HG02970 (cell line): ENCODE measurements around the gene ADGRG6.

Experiments used
- ATAC-seq: cut with Tn5 transposase; IDR thresholded peaks from one replicate; pipeline ENCODE4 v1.9.1; 2021; ENCODE audit warnings: mild to moderate bottlenecking, moderate library complexity, moderate number of reproducible peaks; ENCODE audit not compliant: unreplicated experiment, low FRiP score

Gene ADGRG6

DNA sequence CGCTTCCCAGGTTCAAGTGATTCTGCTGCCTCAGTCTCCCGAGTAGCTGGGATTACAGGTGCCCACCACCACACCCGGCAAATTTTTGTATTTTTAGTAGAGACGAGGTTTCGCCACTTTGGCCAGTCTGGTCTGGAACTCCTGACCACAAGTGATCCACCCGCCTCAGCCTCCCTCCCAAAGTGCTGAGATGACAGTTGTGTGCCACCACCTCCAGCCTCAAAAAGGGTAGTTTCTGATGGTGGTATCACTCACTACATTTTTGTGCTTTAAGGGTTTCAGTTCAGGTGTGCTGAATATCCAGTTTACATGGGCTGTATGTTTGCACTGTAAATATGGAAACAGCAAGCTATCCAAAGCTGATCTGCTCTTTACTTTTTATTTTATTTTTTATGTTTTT lies 12.1 kb upstream of the ADGRG6 start:
- no peak for ATAC-seq

DNA sequence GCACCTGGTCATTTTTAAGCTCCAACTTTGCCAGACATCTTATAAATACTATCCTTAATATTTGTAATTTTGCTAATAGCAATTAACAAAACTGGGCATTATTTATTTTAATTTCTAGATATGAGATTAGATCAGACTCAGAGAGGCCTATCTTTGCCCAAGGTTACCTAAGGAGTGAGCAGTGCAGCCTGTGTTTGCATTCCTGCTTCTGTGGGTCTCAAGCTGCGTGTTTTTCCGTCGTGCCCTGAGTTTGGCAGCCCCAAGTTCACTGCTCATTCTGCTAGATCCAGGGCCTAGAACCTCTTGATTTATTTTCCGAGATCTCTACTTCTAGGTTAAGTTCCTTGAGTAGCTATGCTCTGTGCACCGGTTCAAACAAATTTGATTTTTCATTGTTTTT lies 11.0 kb upstream of the ADGRG6 start:
- no peak for ATAC-seq

GRCh38 chr6:142291512-142291911 lies 10.3 kb upstream of the ADGRG6 start:
- no peak for ATAC-seq

DNA sequence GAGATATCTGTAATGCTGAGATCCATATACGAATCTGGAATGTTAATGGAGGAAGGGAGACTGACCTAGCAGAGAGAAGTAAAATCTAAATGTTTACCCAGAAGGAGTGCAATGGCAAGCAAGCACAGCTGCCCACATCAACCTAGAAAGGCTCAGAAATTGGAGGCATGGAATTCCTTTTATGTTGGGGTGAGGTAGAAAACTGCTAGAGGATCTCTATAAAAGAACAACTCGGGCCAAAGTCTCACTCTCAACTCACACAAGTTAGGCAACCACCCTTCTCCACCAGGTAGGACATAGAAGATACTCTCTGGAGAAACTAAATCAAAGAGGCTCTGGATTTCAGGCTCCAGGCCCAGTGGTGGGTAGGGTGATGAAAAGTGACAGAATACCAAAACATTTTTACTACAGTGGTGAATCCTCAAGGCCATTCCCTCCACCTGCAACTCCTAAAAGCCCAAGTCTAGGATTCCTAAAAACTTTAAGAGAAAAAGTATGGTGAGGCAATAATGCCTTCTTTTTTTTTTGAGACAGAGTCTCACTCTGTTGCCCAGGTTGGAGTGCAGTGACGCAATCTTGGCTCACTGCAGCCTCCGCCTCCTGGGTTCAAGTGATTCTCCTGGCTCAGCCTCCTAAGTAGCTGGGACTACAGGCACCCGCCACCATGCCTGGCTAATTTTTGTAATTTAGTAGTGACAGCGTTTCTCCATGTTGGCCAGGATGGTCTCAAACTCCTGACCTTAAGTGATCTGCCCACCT lies 9.5 kb upstream of the ADGRG6 start:
- ATAC-seq, result no peak

GRCh38 chr6:142293121-142293520 lies 8.7 kb upstream of the ADGRG6 start:
- ATAC-seq, result no peak

GRCh38 chr6:142294679-142295078 lies 7.1 kb upstream of the ADGRG6 start:
- ATAC-seq, result no peak

- ATAC-seq, result no peak
Observed at GRCh38 chr6:142296975-142297604, 4.7 kb upstream of the ADGRG6 start.

GRCh38 chr6:142297605-142297995 lies 4.2 kb upstream of the ADGRG6 start:
- no peak for ATAC-seq

- ATAC-seq, result no peak
Observed at GRCh38 chr6:142297996-142298753, 3.6 kb upstream of the ADGRG6 start.

GRCh38 chr6:142300302-142300701 lies 1.5 kb upstream of the ADGRG6 start:
- ATAC-seq, result no peak

DNA sequence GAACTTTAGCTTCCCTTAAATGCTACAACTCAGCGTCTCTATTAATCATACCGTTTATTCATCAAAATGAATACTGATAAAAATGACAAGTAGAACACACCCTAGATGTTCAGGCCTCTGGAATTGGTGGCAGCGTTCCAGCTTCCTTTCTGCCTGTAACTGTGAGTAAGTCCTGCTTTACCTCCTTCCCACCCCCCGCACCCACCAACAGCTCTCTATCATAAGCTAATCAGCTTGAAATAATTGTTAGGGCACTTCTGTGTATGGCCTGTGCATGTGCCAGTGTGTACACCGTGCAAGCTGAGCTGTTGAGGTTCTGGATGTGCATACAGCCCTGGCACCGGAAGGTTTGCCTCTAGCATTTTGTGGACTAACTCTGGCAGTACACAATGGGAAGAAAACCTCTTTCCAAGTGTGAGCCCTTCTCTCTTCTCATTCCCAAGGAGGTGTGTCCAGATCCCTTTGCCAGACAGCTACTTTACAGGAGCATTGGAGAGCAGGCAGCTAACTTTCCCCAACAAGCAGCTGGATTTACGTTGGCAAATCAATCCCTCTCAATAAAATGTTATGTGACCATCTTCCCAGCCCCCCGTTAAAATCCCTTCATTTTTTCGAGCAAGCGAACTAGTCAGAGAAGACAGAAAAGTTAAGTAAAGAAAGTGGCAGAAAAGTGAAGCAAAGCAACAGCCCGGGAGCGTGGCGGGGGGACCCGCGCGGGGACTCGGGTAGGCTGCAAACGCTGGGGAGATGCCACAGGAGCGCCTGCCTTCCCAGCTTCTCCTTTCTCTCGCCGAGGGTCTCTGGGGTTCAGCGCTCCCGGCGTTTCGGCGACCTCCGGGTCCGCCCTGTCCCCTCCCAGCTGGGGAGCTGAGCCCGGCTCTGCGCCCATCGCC lies 803 bp upstream of the ADGRG6 start:
- ATAC-seq, result no peak

DNA sequence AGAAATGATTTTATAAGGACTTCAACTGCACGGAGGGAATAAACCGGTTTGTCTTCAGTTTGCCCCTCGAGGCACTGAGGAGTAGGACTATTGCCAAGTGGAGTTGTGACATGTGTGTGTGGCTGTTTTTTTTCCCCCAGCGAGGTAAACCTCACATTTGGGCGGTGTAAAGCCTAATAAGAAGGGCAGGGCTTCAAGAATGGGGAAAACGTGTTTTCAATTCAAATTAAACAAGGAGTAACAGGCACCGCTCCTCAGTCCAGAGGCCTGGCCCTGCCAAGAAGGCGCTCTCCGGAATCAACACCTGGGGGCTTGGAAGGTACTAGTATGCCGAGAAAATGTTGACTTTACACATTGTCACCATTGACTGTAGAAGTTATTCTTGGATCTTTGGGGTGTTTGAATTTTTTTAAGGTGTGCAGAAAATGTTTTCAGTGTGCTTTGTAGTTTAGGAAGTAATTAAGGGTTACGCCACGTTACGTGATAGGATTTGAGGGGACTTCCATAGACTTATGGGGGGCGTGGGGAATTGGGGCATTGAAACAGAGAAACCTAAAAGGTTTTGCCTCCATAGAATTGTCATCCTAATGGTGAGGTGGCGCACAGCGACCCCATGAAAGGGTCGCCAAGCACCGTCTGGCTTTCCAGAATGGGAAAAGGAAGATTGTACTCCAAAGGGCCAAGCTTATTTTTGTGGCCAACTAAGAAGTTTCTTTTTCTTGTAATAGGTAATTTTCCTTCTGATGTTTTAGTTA lies 791 bp downstream of the ADGRG6 start:
- ATAC-seq, result no peak

GRCh38 chr6:142303176-142303533 lies 1.3 kb downstream of the ADGRG6 start:
- no peak for ATAC-seq

GRCh38 chr6:142304241-142304640 lies 2.4 kb downstream of the ADGRG6 start:
- no peak for ATAC-seq

- ATAC-seq, result no peak
Observed at GRCh38 chr6:142306736-142307135, 4.9 kb downstream of the ADGRG6 start.

DNA sequence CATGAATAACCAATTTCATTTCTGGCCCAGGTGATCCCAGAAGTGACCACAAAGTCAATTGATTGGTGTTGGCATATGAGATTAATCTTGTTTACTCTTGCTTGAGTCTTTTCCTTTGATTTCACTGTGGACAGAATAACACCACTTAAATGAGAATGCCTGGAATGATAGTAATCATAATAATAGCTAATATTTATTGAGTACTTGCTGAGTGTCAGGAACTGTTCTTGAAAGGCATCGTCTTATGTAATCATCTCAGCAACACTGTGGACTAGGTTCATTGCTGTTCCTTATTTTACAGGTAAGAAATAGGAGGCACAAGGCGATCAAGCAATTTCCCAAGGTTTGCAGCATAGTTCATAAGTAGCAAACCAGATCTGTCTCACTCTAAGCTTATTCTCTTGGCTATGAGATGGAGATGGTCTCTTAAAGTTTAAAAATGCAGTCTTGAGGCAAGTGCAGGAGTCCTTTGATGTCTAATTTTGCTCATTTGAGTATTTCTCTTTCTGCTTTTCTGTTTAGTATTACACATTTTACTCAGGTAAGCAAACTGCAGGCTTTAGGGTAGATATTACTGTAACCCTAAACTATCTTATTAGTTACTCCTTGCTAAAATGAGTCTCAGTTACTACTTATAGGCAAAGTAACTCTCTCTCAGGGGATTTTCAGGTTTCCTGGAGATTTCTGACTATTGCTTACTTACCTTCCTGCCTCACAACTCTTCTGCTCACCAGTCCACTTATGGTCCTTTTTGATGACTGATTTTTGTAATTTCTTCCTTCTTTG lies 6.3 kb downstream of the ADGRG6 start:
- no peak for ATAC-seq

DNA sequence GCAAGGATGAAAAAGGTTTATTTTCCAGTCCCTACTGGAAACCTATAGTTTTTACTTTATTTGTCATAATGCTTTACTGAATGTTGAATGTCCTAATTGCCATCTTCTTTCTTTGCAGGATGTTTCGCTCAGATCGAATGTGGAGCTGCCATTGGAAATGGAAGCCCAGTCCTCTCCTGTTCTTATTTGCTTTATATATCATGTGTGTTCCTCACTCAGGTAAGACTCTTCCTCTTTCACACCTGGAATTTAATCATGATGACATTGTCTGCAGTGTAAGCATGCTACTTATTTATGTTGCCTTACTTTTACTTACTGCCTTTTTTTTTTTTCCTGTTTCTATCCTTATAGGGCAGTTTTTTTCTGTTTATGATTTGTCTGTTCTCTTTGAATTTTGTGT lies 7.6 kb downstream of the ADGRG6 start:
- no peak for ATAC-seq

DNA sequence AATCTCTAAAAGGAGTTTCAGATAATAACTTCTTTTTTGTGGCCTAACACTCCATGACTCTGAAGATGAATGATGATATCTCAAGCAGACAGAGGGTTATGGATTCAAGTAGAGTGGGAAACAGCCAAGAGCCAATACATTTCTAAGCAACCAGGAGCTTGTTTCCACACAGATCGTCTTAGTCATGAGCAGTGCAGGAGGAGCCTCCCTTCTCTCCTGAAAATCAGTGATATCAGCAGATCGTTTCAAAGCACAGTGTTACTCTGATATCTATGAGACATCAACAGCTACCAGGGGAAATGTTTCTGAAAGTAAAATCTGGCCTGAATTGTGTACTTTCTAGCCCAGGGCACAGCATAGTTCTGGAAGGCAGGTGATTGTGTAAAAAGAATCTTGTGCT lies 11.5 kb downstream of the ADGRG6 start:
- no peak for ATAC-seq

- ATAC-seq, result no peak
Observed at GRCh38 chr6:142316791-142317368, 15.1 kb downstream of the ADGRG6 start.
